Measurements from ENCODE around the gene RBMX.
"Not testable (repeated sequence)": the region's sequence is repeated elsewhere in the genome, so short reads cannot be mapped to it uniquely, and the experiment has no call there.

Gene RBMX

GRCh38 chrX:136880452-136881013 lies at the start of gene RBMX:
Gene RBMX (minus strand): TSS chrX:136880725. CDS start chrX:136879427, 1,298 bp downstream.
- DNase-seq = peak; percentile 86 to 90

DNA sequence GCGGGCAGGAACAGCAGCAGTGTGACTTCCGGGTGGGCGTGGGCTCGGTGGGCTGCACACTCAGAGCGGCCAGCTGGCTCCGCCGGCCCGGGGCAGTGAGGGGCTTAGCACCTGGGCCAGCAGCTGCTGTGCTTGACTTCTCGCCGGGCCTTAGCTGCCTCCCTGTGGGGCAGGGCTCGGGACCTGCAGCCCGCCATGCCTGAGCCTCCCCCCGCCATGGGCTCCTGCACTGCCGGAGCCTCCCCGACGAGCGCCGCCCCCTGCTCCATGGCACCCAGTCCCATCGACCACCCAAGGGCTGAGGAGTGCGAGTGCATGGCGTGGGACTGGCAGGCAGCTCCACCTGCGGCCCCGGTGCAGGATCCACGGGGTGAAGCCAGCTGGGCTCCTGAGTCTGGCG lies 40.9 kb upstream of the RBMX start:
- DNase-seq = not testable (repeated sequence)

DNA sequence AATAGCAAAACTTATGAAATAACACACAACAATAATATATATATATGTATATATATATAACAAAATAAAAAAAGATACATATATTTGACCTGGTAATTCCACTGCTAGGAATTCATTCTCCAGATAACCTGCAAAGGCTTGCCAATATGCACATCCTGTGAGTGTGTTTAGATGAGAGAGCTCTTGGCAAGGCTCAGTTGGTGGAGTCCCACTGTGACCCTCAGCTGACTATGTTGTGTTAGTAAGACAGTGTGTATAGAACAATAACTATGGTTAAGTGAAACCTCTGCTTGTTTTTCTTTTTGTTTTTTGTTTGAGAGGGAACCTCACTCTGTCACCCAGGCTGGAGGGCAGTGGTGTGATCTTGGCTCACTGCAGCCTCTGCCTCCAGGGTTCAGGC lies 39.5 kb upstream of the RBMX start:
- no peak for DNase-seq

DNA sequence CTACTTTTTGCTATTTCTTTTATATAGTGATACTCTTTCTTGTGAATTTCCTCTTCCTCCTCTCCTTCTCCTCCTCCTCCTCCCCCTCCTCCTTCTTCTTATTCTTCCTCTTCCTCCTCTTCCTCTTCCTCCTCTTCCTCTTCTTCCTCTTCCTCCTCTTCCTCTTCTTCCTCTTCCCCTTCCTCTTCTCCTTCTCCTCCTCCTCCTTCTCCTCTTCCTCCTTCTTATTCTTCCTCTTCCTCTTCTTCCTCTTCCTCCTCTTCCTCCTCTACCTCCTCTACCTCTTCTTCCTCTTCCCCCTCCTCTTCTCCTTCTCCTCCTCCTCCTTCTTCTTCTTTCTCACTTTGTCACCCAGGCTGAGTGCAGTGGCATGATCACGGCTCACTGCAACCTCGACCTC lies 36.3 kb upstream of the RBMX start:
- no peak for DNase-seq

DNA sequence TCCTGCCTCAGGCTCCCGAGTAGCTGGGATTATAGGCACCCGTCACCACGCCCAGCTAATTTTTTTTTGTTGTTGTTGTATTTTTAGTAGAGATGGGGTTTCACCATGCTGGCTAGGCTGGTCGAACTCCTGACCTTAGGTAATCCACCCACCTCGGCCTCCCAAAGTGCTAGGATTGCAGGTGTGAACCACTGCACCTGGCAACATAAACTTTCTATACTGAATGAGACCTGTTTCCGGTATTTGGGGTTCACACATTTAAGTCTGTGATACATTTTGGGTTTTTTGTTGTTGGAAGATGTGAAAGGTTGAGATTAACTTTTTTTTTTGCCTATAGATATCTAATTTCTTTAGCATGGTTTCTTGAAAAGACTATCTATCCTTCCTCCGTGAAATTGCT lies 31.1 kb upstream of the RBMX start:
- not testable (repeated sequence) for DNase-seq

GRCh38 chrX:136911253-136911652 lies 30.7 kb upstream of the RBMX start:
- no peak for DNase-seq

DNA sequence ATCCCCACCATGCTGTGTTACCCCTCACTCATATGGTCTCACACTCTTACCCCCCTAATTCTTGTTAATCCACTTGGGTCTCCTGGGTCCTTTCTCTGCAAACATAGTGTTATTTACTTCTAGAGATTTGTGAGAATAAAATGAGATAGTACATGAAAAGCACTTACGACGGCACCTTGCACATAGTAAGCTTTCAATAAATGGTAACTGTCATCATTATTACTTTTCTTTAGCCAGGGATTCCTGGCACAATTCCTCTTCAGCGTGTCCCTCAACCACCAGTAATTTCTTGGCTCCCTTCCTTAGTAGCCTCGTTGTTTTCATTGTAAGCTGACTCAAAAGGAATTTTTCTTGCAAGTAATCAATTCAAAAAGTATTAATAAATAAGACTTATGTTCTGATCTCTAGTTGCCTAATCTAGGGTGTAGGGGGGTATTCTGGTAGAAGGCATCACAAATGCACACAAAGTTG lies 30.1 kb upstream of the RBMX start:
- no peak for DNase-seq

DNA sequence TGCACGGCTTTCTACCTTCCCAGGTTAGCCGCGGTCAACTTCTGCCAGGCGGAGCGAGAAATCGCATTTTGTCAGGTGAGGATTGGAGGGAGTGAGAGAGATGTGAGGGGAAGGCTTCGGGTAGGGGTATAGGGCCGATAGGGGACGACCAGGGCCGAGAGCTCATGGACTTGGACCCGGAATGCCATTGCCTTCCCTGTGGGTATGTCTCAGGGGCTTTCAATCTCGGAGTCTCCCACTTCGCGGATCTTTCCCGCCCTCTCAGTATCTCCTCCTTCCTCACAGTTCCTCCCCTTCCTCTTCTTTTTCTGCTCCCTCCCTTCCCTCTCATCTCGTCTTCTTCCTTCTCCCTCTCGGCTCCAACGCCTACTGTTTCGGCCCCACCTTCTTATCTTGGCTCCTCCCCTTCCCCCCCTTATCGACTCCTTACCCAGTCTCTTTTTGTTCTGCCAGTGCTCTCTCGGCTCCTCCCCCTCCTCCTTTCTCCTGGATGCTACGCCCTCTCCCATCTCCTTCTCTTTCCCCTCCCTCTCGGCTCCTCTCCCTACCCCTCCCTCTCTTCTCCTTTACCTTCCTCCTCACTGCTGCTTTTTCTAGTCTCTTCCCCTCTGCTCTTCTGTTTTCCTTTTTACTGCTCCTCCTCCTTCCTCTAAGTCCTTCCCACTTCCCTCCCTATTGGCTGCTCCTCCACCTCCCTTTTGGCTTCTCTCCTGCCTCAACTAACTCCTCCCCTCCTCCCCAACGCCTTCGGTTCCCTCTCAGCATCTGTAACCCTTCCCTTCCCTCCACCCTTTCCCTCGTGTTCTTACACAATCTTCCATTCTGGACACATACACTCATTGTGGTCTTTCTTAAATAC lies 29.4 kb upstream of the RBMX start:
- peak; percentile 42 to 71 for DNase-seq

GRCh38 chrX:136909119-136909705 lies 28.7 kb upstream of the RBMX start:
- DNase-seq = peak; percentile 67 to 68

DNA sequence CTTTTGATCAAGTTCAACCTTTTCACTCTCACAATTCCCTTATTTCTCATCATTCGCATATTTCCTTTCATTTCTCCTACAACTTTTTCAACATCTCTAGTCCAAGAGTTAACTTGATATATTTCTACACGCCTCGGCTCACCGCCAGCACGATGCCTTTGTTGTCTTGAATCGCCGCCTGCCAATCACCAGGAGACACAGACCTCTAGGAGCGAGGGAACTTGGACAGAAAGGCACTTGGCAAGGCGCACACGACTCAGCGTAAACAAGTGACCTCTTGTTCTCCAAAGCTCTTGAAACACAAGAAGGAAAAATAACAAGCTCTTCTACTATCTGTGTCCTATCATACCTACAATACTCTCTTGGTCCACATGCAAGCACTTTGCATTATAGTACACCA lies 27.1 kb upstream of the RBMX start:
- no peak for DNase-seq

DNA sequence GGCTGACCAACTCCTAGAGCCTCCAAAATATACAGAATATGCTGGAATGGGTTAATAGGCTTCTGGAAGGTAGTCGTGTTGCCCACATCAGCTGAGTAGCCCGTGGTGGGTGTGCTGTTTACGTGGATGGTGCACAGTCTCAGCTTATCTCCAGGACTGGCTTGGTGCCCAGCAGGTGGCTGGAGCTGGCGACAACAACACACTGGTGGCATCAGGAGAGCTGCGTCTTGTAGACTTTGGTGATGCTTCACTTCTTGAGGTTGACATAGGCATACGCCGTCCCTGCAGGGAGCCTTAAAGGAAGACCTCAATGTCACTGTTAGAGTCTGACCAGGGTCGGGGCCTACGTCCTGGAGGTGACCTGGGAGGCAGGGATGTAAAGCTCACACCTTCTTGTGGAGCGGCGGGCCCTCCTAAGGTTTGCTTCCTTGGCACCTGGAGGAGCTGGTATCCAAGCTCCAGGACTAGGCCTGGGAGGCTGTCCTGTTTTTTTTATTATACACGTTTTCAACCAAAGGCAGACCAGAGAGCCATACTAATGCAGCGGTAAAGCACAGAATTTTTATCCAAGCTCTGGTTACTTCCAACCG lies 26.5 kb upstream of the RBMX start:
- no peak for DNase-seq

DNA sequence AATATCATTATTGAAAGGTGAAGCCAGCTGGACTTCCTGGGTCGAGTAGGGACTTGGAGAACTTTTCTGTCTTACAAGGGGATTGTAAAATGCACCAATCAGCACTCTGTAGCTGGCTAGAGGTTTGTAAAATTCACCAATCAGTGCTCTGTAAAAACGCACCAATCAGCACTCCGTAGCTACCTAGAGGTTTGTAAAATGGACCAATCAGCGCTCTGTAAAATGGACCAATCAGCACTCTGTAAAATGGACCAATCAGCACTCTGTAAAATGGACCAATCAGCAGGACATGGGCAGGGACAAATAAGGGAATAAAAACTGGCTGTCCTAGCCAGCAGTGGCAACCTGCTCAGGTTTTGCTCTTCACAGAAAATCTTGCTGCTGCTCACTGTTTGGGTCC lies 23.5 kb upstream of the RBMX start:
- not testable (repeated sequence) for DNase-seq

DNA sequence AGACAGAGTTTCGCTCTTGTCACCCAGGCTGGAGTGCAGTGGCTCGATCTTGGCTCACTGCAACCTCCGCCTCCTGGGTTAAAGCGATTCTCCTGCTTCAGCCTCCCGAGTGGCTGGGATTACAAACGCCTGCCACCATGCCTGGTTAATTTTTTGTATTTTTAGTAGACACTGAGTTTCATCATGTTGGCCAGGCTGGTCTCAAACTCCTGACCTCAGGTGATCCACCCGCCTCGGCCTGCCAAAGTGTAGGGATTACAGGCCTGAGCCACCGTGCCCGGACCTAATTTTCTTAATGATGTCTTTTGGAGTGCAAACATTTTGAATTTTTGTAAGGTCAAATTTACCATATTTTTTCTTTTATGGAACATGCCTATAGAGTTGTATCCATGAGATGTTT lies 19.5 kb upstream of the RBMX start:
- DNase-seq = not testable (repeated sequence)

DNA sequence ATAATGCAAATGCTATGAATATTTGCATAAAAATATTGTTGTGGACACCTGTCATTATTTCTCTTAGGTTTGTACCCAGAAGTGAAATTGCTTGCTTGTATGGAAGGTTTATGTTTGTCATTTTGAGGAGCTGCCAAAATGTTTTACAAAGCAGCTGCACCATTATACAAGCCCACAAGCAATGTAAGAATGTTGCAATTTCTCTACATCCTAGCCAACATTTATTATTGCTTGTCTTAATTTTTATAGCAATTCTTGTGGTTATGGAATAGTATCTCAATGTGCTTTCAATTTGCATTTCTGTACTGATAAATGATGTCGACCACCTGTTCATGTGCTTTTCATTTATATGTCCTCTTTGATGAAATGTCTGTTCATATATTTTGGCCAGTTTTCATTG lies 18.7 kb upstream of the RBMX start:
- DNase-seq = no peak

DNA sequence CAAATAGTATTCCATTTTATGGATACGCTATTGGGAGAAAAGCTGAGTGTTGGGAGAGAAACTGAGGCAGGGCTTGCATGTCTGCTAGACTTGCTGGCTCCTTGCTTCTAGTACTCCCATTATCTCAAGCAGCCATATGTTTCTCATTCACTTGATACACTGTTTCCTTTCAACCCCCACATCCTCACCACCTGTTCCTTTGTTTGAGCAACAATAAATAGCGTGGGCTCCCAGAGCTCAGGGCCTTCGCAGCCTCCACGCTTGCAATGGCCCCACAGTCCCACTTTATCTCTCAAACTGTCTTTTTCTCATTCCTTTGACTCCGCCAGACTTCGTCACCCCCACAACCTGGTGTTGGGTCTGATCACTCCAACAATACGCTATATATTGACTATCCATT lies 18.2 kb upstream of the RBMX start:
- not testable (repeated sequence) for DNase-seq

- DNase-seq = no peak
These were observed 15.8 kb upstream of the RBMX start for GRCh38 chrX:136896121-136896914.

GRCh38 chrX:136892412-136892811 lies 11.9 kb upstream of the RBMX start:
- DNase-seq = no peak

DNA sequence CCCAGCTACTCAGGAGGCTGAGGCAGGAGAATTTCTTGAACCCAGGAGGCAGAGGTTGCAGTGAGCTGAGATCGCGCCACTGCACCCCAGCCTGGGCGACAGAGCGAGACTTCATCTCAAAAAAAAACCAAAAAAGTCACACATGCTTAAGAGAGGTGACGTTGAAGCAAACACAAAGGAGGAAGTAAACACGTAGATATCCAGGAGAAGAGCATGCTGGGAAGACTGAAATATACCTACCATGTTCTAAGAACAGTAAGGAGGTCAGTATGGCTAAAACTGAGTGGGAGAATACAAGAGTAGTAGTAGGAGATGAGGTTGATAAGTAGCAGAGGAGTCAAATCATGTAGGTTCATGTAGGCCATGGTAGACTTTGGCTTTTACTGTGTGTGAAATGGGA lies 10.1 kb upstream of the RBMX start:
- DNase-seq = not testable (repeated sequence)

DNA sequence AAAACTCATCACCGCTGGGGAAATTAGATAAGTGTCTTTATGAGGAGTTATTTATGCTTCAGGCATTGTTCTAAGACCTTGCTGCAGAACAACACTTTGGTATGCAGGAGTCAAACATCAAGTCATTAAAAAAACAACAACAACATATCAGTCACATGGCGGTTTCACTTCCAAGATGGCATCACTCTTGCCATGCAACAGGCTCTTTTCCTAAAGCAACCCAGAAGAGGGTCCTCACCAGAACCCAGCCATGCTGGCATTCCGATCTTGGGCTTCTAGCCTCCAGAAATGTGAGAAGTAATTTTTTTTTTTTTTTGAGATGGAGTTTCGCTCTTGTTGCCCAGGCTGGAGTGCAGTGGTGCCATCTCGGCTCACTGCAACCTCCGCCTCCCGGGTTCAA lies 8.7 kb upstream of the RBMX start:
- DNase-seq = no peak

GRCh38 chrX:136880003-136880451 lies 498 bp downstream of the RBMX start:
- peak in 1 of 2 donors; percentile 47 for DNase-seq

DNA sequence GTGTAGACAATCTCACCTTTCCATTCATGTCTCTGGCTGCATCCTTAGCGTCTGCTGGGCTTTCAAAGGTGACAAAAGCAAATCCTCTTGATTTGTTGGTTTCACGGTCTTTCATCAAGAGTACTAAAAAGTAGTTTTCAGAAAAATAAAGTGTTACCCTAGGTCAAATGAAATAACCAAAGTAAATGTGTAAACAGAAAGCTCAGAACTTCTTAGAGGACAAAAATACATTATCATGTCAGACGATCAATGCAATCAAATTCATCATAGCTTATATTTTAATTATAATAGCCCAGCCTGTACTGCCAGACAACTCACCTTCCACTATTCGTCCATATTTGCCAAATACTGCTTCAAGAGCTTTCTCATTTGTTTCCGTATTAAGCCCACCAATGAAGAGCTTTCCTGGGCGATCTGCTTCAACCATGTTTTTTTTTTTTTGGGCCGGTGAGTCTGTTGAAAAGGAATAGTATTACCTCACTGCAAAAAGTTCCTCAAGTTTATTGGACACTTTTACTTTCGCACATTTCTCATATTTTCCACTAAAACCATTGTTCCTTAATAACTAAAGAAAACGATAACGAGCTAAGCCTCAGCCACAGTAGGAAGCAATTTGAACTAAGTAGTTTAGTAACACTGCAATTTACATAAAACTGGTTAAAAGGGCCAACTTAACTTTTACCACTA lies 1.4 kb downstream of the RBMX start:
- DNase-seq = no peak

DNA sequence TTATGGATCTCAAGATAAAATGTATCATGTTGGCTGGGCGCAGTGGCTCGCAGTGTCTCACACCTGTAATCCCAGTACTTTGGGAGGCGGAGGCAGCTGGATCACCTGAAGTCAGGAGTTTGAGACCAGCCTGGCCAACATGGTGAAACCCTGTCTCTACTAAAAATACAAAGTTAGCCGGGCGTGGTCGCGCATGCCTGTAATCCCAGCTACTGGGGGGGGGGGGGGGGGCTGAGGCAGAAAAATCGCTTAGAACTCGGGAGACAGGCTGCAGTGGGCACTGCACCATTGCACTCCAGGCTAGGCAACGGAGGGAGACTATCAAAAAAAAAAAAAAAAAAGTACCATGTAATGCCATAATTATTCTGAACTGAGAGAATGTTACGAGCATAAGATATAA lies 2.1 kb downstream of the RBMX start:
- no peak for DNase-seq

Measured in hippocampal formation (tissue), 2 donors.